Measurements from ENCODE around the gene ACTN1. TPM values are rescaled to one million over a fixed set of nuclear protein-coding genes. Genes with fewer than 3 reads are reported as not detected.
"Not testable (repeated sequence)": the region's sequence is repeated elsewhere in the genome, so short reads cannot be mapped to it uniquely, and the experiment has no call there.

Gene ACTN1
- total RNA-seq, 1 donor from 2014 or later: 72.9 TPM

GRCh38 chr14:68986926-68987652 lies 8.0 kb upstream of the ACTN1 start:
- no peak for DNase-seq

GRCh38 chr14:68986225-68986624 lies 7.1 kb upstream of the ACTN1 start:
- DNase-seq: no peak

DNA sequence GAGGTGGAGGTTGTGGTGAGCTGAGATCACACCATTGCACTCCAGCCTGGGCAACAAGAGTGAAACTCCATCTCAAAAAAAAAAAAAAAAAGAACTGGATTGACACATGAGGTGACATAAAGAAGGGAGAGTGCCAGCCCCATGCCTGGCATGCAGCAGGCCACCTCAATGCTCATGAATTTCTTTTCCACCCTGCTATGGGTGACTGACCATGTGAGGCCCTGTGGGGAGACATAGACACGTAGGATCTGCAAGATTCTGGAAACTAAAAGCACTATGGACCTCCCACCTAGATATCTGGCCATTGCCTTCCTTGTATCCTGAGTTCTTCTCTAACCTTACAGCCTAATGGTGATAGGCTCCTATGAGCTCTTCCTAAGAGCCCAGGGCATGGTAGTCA lies 5.6 kb upstream of the ACTN1 start:
- no peak for DNase-seq

GRCh38 chr14:68983191-68983590 lies 4.1 kb upstream of the ACTN1 start:
- peak; percentile 36 for DNase-seq

GRCh38 chr14:68982581-68982980 lies 3.5 kb upstream of the ACTN1 start:
- no peak for DNase-seq

DNA sequence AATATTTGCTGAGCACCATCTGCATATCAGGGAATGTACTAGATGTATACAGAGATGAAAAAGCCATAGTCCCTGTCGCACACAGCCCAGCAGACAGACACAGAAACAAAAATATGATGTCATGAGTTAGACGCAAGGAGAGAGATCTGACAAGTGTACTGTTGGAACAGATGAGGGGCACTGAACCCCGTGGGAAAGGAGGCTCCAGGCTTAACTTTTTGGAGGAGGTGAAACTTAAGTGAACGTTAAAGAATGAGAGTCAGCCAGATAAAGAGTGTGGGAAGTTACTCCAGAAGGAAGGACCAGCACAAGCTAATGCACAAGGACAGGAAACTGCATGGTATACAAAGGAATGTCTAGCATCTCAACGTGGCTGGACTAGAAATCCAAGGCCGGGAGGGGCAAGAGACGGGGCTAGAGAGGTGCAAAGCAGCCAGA lies 2.5 kb upstream of the ACTN1 start:
- DNase-seq: no peak

DNA sequence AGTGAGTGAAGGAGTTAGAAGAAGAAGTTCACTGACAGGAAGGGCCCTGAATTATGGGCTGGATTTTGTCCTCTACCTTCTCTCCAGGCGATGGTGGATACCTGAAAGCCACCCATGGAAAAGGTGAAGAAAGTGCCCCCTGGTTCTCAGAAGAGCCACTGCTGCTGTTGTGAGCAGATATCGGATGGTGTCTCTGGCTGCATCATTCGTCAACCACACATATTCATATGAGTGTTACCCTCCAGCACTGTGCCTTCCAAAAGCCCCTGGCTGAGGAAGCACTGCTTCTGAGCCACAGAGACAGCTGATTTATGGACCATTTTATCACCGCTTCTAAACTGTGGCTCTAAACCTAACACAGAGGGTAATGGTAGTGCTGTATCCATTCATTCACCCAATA lies 2.0 kb upstream of the ACTN1 start:
- no peak for DNase-seq

GRCh38 chr14:68979722-68980451 lies 785 bp upstream of the ACTN1 start:
- no peak for DNase-seq

GRCh38 chr14:68978172-68978911 lies 760 bp downstream of the ACTN1 start:
- peak; percentile 75 for DNase-seq

DNA sequence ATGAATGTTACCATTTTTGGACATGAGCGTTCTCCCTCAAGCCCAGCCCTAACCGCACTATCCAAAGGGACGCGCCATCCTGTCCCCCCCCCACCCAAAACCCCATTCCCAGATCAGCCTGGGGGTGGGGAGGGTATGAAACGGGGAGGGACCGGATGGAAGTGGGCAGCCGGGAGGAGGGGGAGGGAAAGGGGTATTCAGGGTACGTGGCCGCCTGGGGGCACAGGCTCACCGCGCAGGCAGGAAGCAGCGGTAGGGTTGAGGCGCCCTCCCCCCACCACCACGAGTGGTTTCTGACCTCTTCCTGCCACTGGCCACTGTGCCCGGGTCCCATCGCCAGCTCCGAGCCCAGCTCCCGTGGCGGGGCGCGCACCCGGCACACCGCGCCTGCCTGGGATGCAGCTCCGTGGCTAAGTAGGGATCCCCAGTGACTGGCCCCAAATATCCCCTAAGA lies 1.4 kb downstream of the ACTN1 start:
- DNase-seq: peak; percentile 64

GRCh38 chr14:68977180-68977717 lies 1.9 kb downstream of the ACTN1 start:
- no peak for DNase-seq

GRCh38 chr14:68976160-68977067 lies 2.7 kb downstream of the ACTN1 start:
- DNase-seq: peak; percentile 67

GRCh38 chr14:68975667-68976066 lies 3.4 kb downstream of the ACTN1 start:
- no peak for DNase-seq

DNA sequence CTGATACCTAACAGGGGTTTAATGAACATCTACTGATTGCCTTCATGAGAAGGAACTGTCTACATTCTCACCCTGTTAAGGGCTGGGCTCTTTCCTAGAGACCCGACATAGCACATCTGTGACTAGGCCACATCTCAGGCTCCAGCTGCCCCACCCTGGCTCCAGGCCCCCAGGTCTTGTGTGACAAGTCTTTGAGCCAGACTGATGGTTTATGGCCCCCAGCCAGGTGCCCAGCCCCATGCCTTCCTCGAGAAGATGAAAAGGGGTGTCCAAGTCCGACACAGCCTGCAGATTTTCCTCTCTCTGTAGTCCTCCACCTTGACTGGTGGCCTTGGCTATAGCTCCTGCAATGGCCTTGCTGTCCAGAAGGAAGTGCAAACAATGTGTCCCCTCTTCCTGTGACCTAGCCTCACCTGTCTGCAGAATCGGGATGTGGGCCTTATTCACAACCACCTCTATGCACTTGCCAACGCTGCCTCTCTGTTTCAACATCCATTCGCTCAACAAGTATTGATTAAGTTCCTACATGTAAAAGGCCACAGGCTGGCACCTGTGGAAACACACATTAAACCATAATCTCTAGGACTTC lies 4.2 kb downstream of the ACTN1 start:
- DNase-seq: no peak

DNA sequence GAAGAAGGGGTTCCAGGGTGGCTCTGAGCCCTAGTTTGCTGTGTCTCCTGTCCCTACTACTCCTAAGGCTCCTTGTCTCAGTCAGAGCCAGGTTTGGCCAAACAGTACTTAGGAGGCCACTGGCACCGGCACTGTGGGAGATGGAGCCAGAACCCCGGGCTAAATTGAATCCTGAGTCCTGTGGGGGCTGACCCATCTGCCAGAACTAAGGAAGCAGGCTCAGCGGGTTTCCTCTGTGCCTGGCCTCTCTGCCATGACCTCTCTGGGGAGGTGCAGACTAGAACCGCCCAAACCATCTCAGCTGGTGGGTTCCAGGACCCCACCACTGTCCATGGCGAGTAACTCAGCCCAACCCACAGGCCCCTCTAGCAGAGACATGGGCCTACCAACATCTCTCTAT lies 5.5 kb downstream of the ACTN1 start:
- no peak for DNase-seq

DNA sequence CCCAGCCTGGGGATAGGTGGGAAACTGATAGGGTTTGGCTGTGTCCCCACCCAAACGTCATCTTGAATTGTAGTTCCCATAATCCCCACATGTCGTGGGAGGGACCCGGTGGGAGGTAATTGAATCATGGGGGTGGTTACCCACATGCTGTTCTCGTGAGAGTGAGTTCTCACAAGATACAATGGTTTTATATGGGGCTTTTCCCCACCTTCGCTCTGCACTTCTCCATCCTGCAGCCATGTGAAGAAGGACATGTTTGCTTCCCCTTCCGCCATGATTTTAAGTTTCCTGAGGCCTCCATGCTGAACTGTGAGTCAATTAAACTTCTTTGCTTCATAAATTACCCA lies 5.9 kb downstream of the ACTN1 start:
- DNase-seq: not testable (repeated sequence)

DNA sequence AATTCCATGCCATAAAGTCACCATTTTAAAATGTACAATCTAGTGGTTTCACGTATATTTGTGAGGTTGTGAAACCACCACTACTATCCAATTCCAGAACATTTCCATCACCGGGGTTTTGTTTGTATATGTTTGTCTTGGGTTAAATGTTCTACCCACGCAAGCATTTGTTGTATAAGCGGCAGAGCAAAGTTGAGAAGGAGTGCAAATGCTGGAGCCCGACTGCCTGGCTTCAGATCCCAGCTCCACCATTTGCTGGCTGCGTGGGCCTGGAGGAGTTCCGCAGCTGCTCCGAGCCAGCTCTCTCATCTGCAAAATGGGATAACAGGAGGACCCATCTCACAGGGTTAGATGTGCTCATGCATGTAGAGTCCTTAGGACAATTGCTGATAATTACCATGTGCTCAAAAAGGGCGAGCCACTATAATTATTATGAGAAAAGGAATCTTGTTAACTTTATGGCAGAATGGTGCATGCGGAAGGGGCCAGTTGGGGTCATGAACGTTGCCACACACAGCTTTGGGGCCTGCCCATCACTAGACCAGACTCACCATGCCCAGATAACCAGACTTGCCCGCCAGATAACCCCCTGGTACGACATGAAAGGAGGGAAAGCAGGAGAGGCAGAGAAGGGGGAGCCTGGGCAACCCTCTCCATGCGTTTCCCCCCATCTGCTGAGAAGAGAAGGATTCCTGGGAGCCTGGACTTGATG lies 6.4 kb downstream of the ACTN1 start:
- DNase-seq: no peak

DNA sequence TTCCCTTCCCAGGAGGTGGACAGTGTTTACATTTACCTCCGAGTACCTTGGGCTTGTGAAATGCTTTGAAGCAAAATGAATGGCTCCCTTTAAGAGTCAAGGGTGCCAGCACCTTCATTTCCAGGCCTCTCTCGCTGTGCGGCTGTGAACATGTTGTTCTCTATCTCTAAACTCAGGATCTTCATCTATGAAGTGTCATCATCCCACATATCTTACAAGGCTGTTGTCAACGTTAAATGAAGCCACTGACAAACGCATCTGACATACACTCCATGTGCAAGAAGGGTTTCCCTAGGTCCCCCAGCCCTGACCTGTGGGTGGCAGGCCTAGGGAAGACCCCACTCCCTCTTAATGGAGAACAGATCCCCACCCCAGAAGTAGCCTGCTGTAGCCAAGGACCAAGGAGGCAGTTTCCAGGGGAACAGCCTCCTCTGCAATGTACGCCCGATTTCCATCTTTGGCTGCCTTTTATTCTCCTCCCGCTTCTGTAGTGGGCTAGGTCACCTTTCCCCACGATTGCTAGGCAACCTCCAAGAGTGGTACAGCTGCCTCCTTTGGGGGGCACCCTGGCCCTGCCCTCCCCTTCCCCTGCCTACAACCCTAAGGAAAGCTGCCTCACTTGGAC lies 7.6 kb downstream of the ACTN1 start:
- DNase-seq: no peak

DNA sequence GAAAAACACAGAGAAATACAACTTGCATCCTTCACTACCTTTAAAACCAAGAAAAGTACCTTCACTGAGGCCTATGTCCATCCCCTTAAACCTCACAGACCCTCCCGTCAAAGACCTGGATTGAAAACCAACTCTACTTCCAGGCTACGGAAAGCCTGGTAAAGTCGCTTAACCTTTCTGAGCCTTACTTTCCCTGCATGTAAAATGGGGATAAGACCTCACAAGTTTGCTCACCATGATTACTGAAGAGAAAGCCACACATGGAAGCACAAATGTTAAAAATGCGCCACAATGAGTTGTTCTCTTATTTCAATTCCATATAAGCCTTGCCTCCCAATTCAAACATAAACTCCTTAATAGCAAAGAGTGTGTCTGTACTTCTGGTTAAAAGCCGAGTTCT lies 8.4 kb downstream of the ACTN1 start:
- DNase-seq: no peak

GRCh38 chr14:68970038-68970612 lies 9.0 kb downstream of the ACTN1 start:
- no peak for DNase-seq
